Erythroblast (primary cell): ENCODE data around the gene CELF5.
"Not testable (repeated sequence)": the region's sequence is repeated elsewhere in the genome, so short reads cannot be mapped to it uniquely, and the experiment has no call there.

Experiments
- GATA1 ChIP-seq: IDR thresholded peaks from 2 replicates; pipeline ENCODE4 v1.6.1; 2011; ENCODE audit warnings: low read depth, mild to moderate bottlenecking, control low read depth, low read length, moderate library complexity
- POLR2A ChIP-seq: IDR thresholded peaks from 2 replicates; pipeline ENCODE4 v1.6.1; 2011; ENCODE audit warnings: mild to moderate bottlenecking, low read length

DNA sequence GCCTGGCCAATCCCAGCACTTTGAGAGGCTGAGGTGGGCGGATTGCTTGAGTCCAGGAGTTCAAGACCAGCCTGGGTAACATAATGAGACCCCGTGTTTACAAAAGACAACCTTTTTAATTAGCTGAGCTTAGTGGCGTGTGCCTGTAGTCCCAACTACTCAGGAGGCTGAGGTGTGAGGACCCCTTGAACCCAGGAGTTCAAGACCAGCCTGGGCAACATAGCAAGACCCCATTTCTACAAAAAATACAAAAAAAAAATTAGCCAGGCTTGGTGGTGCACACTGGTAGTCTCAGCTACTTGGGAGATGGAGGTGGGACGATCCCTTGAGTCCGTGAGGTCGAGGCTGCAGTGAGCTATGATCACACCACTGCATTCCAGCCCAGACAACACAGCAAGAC lies 66.4 kb downstream of the CELF5 start:
- not testable (repeated sequence) for TF ChIP-seq POLR2A, GATA1
